H9 (cell line): Measurements from ENCODE around the gene LETMD1. TPM values are rescaled to one million over a fixed set of nuclear protein-coding genes. Genes with fewer than 3 reads are reported as not detected.

Experiments
- DNase-seq: peaks from one replicate; pipeline ENCODE4 v3.0.0-alpha.2; 2017
- H2AFZ ChIP-seq: one replicate; pipeline ENCODE4 v1.6.1; 2013; ENCODE audit warnings: mild to moderate bottlenecking, low read length, control low read depth, moderate library complexity
- H2AK5ac ChIP-seq: 2 replicates; pipeline ENCODE4 v1.6.1; 2013; ENCODE audit warnings: low read length, control low read depth, mixed read lengths; ENCODE audit not compliant: insufficient read length
- H2BK120ac ChIP-seq: one replicate; pipeline ENCODE4 v1.6.1; 2013; ENCODE audit warnings: low read depth, mild to moderate bottlenecking, low read length, control low read depth, inconsistent platforms; ENCODE audit not compliant: poor library complexity, severe bottlenecking
- H2BK12ac ChIP-seq: 2 replicates; pipeline ENCODE4 v1.6.1; 2013; ENCODE audit warnings: low read length, control low read depth, mixed read lengths, low read depth; ENCODE audit not compliant: insufficient read length
- H2BK15ac ChIP-seq: 2 replicates; pipeline ENCODE4 v1.6.1; 2013; ENCODE audit warnings: low read depth, low read length, control low read depth
- H2BK20ac ChIP-seq: one replicate; pipeline ENCODE4 v1.6.1; 2013; ENCODE audit warnings: low read depth, mild to moderate bottlenecking, low read length, control low read depth, inconsistent platforms; ENCODE audit not compliant: poor library complexity, severe bottlenecking
- H2BK5ac ChIP-seq: 2 replicates; pipeline ENCODE4 v1.6.1; 2013; ENCODE audit warnings: low read length, control low read depth, mixed read lengths; ENCODE audit not compliant: insufficient read length
- H3K14ac ChIP-seq: 2 replicates; pipeline ENCODE4 v1.6.1; 2013; ENCODE audit warnings: low read length, control low read depth; ENCODE audit not compliant: insufficient read depth
- H3K18ac ChIP-seq: 2 replicates; pipeline ENCODE4 v1.6.1; 2013; ENCODE audit warnings: low read depth, mild to moderate bottlenecking, mixed read lengths, low read length, control low read depth; ENCODE audit not compliant: insufficient read length
- H3K23ac ChIP-seq: 2 replicates; pipeline ENCODE4 v1.6.1; 2013; ENCODE audit warnings: low read length, control low read depth, mixed read lengths, low read depth; ENCODE audit not compliant: insufficient read length
- H3K23me2 ChIP-seq: 2 replicates; pipeline ENCODE4 v1.6.1; 2013; ENCODE audit warnings: low read depth, mild to moderate bottlenecking, mixed read lengths, low read length, control low read depth; ENCODE audit not compliant: insufficient read length, poor library complexity, severe bottlenecking
- H3K27ac ChIP-seq: 2 replicates; pipeline ENCODE4 v1.5.1; 2013; ENCODE audit warnings: low read length, control low read depth, mixed read lengths, low read depth; ENCODE audit not compliant: insufficient read length
- H3K27me3 ChIP-seq: 2 replicates; pipeline ENCODE4 v1.6.1; 2013; ENCODE audit warnings: low read length, control low read depth, inconsistent platforms; ENCODE audit not compliant: insufficient read depth
- H3K4ac ChIP-seq: 2 replicates; pipeline ENCODE4 v1.6.1; 2013; ENCODE audit warnings: low read depth, mild to moderate bottlenecking, control low read depth, inconsistent platforms, low read length, moderate library complexity
- H3K4me1 ChIP-seq: 2 replicates; pipeline ENCODE4 v1.6.1; 2013; ENCODE audit warnings: low read length, control low read depth, inconsistent platforms; ENCODE audit not compliant: insufficient read depth
- H3K4me2 ChIP-seq: 2 replicates; pipeline ENCODE4 v1.6.1; 2013; ENCODE audit warnings: low read length, control low read depth, mixed read lengths; ENCODE audit not compliant: insufficient read length, insufficient read depth
- H3K56ac ChIP-seq: 2 replicates; pipeline ENCODE4 v1.6.1; 2013; ENCODE audit warnings: low read depth, mild to moderate bottlenecking, mixed read lengths, low read length, control low read depth; ENCODE audit not compliant: insufficient read length
- H3K79me1 ChIP-seq: 2 replicates; pipeline ENCODE4 v1.6.1; 2013; ENCODE audit warnings: low read depth, mild to moderate bottlenecking, moderate library complexity, low read length, control low read depth, inconsistent platforms; ENCODE audit not compliant: insufficient read depth, poor library complexity, severe bottlenecking
- H3K79me2 ChIP-seq: 2 replicates; pipeline ENCODE4 v1.6.1; 2013; ENCODE audit warnings: low read length, control low read depth, inconsistent platforms; ENCODE audit not compliant: insufficient read depth
- H3K9ac ChIP-seq: 2 replicates; pipeline ENCODE4 v1.6.1; 2013; ENCODE audit warnings: low read length, control low read depth, mixed read lengths; ENCODE audit not compliant: insufficient read length; ENCODE audit errors: extremely low read depth
- H3K9me3 ChIP-seq: one replicate; pipeline ENCODE4 v1.6.1; 2013; ENCODE audit warnings: low read depth, low read length, inconsistent platforms; ENCODE audit not compliant: control insufficient read depth
- H3T11ph ChIP-seq: one replicate; pipeline ENCODE4 v1.6.1; 2013; ENCODE audit warnings: mild to moderate bottlenecking, low read length, control low read depth, inconsistent platforms
- H4K20me1 ChIP-seq: one replicate; pipeline ENCODE4 v1.6.1; 2013; ENCODE audit not compliant: control insufficient read depth, insufficient read length, insufficient read depth
- H4K5ac ChIP-seq: 2 replicates; pipeline ENCODE4 v1.6.1; 2013; ENCODE audit warnings: low read depth, mild to moderate bottlenecking, mixed read lengths, low read length, control low read depth; ENCODE audit not compliant: insufficient read length
- H4K8ac ChIP-seq: replicated peaks from 2 replicates; pipeline ENCODE4 v1.6.1; 2013; ENCODE audit warnings: low read length, control low read depth, mixed read lengths, low read depth; ENCODE audit not compliant: insufficient read length
- H4K91ac ChIP-seq: 2 replicates; pipeline ENCODE4 v1.6.1; 2013; ENCODE audit warnings: low read depth, mild to moderate bottlenecking, moderate library complexity, mixed read lengths, low read length, control low read depth; ENCODE audit not compliant: insufficient read length
- H3K27ac Mint-ChIP-seq, 3 experiments: 2 replicates in 2 of 3; 3 replicates in 1 of 3; pipeline ENCODE4 v1.8.0; 2020 to 2021; ENCODE audit warnings: mixed read lengths in 3 of 3, mild to moderate bottlenecking in 1 of 3, moderate library complexity in 1 of 3
- H3K27me3 Mint-ChIP-seq: 2 replicates; pipeline ENCODE4 v1.8.0; 2021; ENCODE audit warnings: low read depth, mild to moderate bottlenecking, moderate library complexity, mixed read lengths
- H3K36me3 Mint-ChIP-seq, 3 experiments: 2 replicates in 2 of 3; 3 replicates in 1 of 3; pipeline ENCODE4 v1.8.0; 2020 to 2021; ENCODE audit warnings: low read depth in 3 of 3, mixed read lengths in 3 of 3; ENCODE audit not compliant: insufficient read depth in 1 of 3
- H3K4me1 Mint-ChIP-seq, 2 experiments: 2 replicates each; pipeline ENCODE4 v1.8.0; 2020; ENCODE audit warnings: mixed read lengths in 2 of 2
- H3K4me3 Mint-ChIP-seq, 2 experiments: 2 replicates in 1 of 2; 3 replicates in 1 of 2; pipeline ENCODE4 v1.8.0; 2020 to 2021; ENCODE audit warnings: mild to moderate bottlenecking in 2 of 2, mixed read lengths in 2 of 2, moderate library complexity in 1 of 2
- H3K9me3 Mint-ChIP-seq, 2 experiments: 2 replicates in 1 of 2; 3 replicates in 1 of 2; pipeline ENCODE4 v1.8.0; 2020; ENCODE audit warnings: mild to moderate bottlenecking in 2 of 2, mixed read lengths in 2 of 2, moderate library complexity in 1 of 2
- CTCF ChIP-seq: fragments of 200-600 bp; sonication (generic); conservative IDR thresholded peaks from 3 replicates; pipeline ENCODE4 v1.8.0; 2021; ENCODE audit warnings: antibody characterized with exemption, mild to moderate bottlenecking
- WGBS: extraction: QIAGEN DNeasy Blood & Tissue Kit; methylation state at CpG from one replicate; pipeline ENCODE4 v1.1.7; 2013; ENCODE audit warnings: missing lambda C conversion rate, low lambda C conversion rate, mixed read lengths; ENCODE audit not compliant: insufficient read length; ENCODE audit errors: extremely low coverage; 5-methylcytosine and 5-hydroxymethylcytosine counted together
- total RNA-seq: library from RNA; stranded (reverse); gene quantifications from 2 replicates; pipeline ENCODE4 v1.2.1, GENCODE V29; 2021

Gene LETMD1
- total RNA-seq, 1 experiment from 2014 or later, result 34.9 TPM

- Histone ChIP-seq H3K14ac (no peak overlapping the region), H4K20me1 (no peaks in the 10 kb centered on the region), H3K27me3 (no peaks in the 10 kb centered on the region), H3K27ac (no peak overlapping the region), H2AK5ac (no peak overlapping the region), H4K8ac (no peak overlapping the region), H4K5ac (no peak overlapping the region), H3K23me2 (no peaks in the 10 kb centered on the region), H3K23ac (no peak overlapping the region), H2BK15ac (no peak overlapping the region), H3K9ac (no peak overlapping the region), H2AFZ (no peak overlapping the region), H3K9me3 (no peaks in the 10 kb centered on the region), H2BK20ac (no peak overlapping the region), H2BK12ac (no peak overlapping the region), H3K4ac (no peak overlapping the region), H2BK5ac (no peak overlapping the region), H3K79me2 (no peaks in the 10 kb centered on the region), H3K56ac (no peak overlapping the region), H3K4me2 (no peak overlapping the region), H2BK120ac (no peak overlapping the region), H3K79me1 (no peaks in the 10 kb centered on the region), H3K18ac (no peak overlapping the region), H3T11ph (no peak overlapping the region), H4K91ac (no peak overlapping the region), H3K4me1 (peaks cover 3% of the 10 kb centered on the region; the same call in 1 of the 2 replicates)
- DNase-seq, result no peak
- TF ChIP-seq CTCF, result 0 out of 3 replicates have a peak, but pooled peaks have one; percentile 20
- Mint-ChIP-seq H3K27me3 (no peaks in the 10 kb centered on the region), H3K27ac (peak overlapping the region in 2 of 3 experiments; percentile 85 to 97; a peak in 4 of 7 replicates), H3K4me3 (no peak overlapping the region), H3K9me3 (no peaks in the 10 kb centered on the region), H3K36me3 (peaks cover 35 to 69% (median 57%) of the 10 kb centered on the region in 3 experiments), H3K4me1 (peaks cover 27 to 34% of the 10 kb centered on the region in 2 experiments)
- no CpG with 5 or more reads among the region's 6 CpGs for WGBS
Observed at GRCh38 chr12:51004504-51004903, 43.6 kb upstream of the LETMD1 start.
